GM21447 (cell line): Measurements from ENCODE around the gene ERV3-1.
"Not testable (repeated sequence)": the region's sequence is repeated elsewhere in the genome, so short reads cannot be mapped to it uniquely, and the experiment has no call there.

Source experiments
- ATAC-seq: cut with Tn5 transposase; IDR thresholded peaks from one replicate; pipeline ENCODE4 v1.9.1; 2021; ENCODE audit not compliant: unreplicated experiment

Gene ERV3-1

DNA sequence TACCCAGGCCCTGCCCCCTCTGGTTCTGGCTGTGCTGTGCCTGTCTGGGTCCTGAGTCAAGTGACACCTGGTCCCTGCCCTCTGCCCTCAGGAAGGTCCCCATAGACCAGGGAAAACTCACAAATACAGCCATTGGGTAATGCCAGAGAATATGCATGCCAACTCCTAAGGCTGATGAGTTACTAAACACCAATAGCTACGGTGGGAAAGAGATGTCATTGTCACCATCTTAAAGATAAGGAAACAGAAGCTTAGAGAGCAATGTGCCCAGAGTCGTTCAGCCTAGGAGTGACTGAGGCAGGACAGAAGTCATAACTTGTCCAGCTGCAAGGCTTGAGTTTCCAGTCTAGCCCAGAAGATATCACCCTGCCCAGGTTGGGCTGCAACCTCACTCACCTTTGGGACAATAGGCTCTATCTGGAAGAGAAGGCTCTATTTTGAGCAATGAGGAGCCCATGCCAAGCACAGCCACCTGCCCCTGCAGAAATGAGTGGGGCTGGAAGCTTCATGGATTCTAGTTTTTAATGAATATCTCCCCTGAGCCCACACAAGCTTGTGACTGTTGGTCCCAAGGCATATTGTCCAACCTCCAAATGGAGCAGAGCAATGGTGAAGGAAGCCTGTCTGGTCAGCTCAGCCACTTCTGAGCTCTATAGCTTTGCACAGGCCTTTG, 60.8 kb downstream of the ERV3-1 start:
- ATAC-seq = no peak

DNA sequence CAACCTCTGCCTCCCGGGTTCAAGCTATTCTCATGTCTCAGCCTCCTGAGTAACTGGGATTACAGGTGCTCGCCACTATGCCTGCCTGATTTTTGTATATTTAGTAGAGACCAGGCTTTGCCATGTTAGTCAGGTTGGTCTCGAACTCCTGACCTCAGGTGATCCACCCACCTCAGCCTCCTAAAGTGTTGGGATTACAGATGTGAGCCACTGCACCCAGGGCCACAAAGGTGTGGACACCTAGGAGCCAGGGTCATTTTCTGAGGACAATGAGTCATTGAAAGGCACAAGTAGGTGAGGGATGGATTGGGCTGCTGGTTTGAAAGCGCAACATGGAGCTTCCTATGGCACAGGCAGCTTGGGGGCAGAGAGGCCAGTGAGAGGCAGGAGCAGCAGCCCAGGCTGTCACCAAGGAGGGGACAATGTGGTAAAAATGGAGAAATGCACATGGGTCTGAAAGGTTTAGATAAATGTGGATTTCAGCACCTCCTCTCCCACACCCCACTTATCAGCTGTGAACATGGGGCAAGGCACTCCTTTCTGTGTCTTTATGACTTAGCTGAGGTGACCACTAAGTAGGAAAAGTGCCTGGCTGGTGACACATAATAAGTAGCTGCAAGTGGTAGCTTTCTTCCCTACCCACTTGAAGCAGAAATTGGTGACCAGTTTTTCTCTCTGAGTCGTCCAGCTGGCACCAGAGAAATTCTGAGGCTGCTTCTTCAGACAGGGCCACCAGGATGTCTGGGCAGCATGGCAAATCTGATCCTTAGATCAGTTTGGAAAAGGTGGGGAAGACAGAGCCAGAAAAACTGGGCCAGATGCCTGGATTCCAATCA, 61.6 kb downstream of the ERV3-1 start:
- ATAC-seq = not testable (repeated sequence)
